AG04449 (cell line): Measurements from ENCODE around the gene COMTD1.
"Not testable (repeated sequence)": the region's sequence is repeated elsewhere in the genome, so short reads cannot be mapped to it uniquely, and the experiment has no call there.

Experiments
- CTCF ChIA-PET: fragments of 350-600 bp; formaldehyde crosslinking; extraction: SDS; loops from one replicate; lab custom pipeline; 2021; ENCODE audit warnings: antibody characterized with exemption; lab: Yijun Ruan, JAX
- POLR2A ChIA-PET: fragments of 400-600, 350-600 bp; formaldehyde crosslinking; extraction: SDS; loops from one replicate; lab custom pipeline; 2020; ENCODE audit warnings: antibody characterized with exemption, inconsistent platforms; lab: Yijun Ruan, JAX
- DNase-seq: peaks from one replicate; pipeline ENCODE4 v3.0.0-alpha.2; 2010; ENCODE audit warnings: low read depth, low spot score
- H3K4me3 ChIP-seq: 2 replicates; pipeline ENCODE4 v1.5.1; 2011; ENCODE audit warnings: low read depth, mild to moderate bottlenecking, control low read depth, low read length
- CTCF ChIP-seq: IDR thresholded peaks from one replicate; pipeline ENCODE4 v1.5.1; 2011; ENCODE audit warnings: mild to moderate bottlenecking, moderate library complexity, low read length, control low read depth, inconsistent platforms; ENCODE audit not compliant: insufficient read depth; ENCODE audit errors: missing control alignments

COMTD1 gene

GRCh38 chr10:75228834-75229233 lies 6.9 kb downstream of the COMTD1 start:
- ChIA-PET CTCF (interaction anchor here (0.7 to 11.5 kb wide), 5 partner anchors 13 to 44 kb away, joined by 3 to 302 read pairs (median 4); no protein-coding TSS in a partner anchor), POLR2A (no interaction called here)
- no peak for TF ChIP-seq CTCF
- DNase-seq, result no peak
- H3K4me3 ChIP-seq, result no peak overlapping the region

GRCh38 chr10:75228278-75228677 lies 7.5 kb downstream of the COMTD1 start:
- ChIA-PET CTCF (interaction anchor here (0.7 to 11.5 kb wide), 6 partner anchors 12 to 61 kb away, joined by 3 to 302 read pairs (median 4); no protein-coding TSS in a partner anchor), POLR2A (no interaction called here)

GRCh38 chr10:75226656-75227055 lies 9.1 kb downstream of the COMTD1 start:
- POLR2A ChIA-PET, result interaction anchor here (2.0 kb wide), 1 partner anchor 16 kb away, joined by 24 read pairs; the partner anchor contains the start of gene VDAC2
- no peak overlapping the region for H3K4me3 ChIP-seq
- TF ChIP-seq CTCF, result no peak
- CTCF ChIA-PET, result interaction anchor here (0.9 to 6.4 kb wide), 5 partner anchors 7 to 113 kb away, joined by 3 to 78 read pairs (median 4); partner anchors contain the start of genes COMTD1 and VDAC2
- DNase-seq, result no peak

More at GRCh38 chr10:75228278-75228677, 7.5 kb downstream of the COMTD1 start:
- no peak for DNase-seq
- no peak overlapping the region for H3K4me3 ChIP-seq
- no peak for TF ChIP-seq CTCF

- ChIA-PET CTCF (interaction anchor here (0.6 to 6.4 kb wide), 7 partner anchors 8 to 950 kb away, joined by 3 to 78 read pairs (median 4); partner anchors contain the start of genes COMTD1 and VDAC2), POLR2A (interaction anchor here (0.6 to 2.0 kb wide), 2 partner anchors 16 to 113 kb away, joined by 3 to 24 read pairs; partner anchors contain the start of gene VDAC2)
- H3K4me3 ChIP-seq, result no peak overlapping the region
- no peak for DNase-seq
- no peak for TF ChIP-seq CTCF
Observed at GRCh38 chr10:75226095-75226494, 9.7 kb downstream of the COMTD1 start.

- no peak for TF ChIP-seq CTCF
- ChIA-PET POLR2A (interaction anchor here (1.2 kb wide), 1 partner anchor 13 kb away, joined by 5 read pairs; the partner anchor contains the start of gene VDAC2), CTCF (interaction anchor here (1.2 to 6.4 kb wide), 6 partner anchors 10 to 980 kb away, joined by 3 to 78 read pairs (median 10); partner anchors contain the start of genes COMTD1 and VDAC2)
- H3K4me3 ChIP-seq, result no peak overlapping the region
- DNase-seq, result no peak
Observed at GRCh38 chr10:75223507-75223906, 12.2 kb downstream of the COMTD1 start.

GRCh38 chr10:75221492-75221891 lies 14.3 kb downstream of the COMTD1 start:
- H3K4me3 ChIP-seq, DNase-seq, POLR2A ChIA-PET: not testable (repeated sequence)
- CTCF ChIA-PET, result interaction anchor here (1.6 to 6.4 kb wide), 3 partner anchors 10 to 34 kb away, joined by 7 to 78 read pairs (median 23); partner anchors contain the start of genes COMTD1 and VDAC2
